Measurements from ENCODE around the gene UNC13D.

DNA sequence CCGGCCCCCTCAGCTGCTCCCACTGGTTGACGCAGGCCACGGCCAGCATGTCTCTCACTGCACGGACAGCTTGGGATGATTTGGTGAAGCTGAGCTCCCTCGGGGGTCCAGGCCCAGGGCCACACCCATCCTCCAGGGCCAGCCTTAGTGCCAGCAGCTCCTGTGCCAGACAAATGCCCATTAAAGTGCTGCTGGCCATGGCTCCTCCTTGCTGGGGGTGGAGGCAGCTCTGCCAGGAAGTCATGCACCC, 31.7 kb upstream of the UNC13D start:
- no peak for TF ChIP-seq EZH2 (IDR thresholded peaks at IDR 0.05; ENCODE audit: low read length)
- TF ChIP-seq, protein P1, sequence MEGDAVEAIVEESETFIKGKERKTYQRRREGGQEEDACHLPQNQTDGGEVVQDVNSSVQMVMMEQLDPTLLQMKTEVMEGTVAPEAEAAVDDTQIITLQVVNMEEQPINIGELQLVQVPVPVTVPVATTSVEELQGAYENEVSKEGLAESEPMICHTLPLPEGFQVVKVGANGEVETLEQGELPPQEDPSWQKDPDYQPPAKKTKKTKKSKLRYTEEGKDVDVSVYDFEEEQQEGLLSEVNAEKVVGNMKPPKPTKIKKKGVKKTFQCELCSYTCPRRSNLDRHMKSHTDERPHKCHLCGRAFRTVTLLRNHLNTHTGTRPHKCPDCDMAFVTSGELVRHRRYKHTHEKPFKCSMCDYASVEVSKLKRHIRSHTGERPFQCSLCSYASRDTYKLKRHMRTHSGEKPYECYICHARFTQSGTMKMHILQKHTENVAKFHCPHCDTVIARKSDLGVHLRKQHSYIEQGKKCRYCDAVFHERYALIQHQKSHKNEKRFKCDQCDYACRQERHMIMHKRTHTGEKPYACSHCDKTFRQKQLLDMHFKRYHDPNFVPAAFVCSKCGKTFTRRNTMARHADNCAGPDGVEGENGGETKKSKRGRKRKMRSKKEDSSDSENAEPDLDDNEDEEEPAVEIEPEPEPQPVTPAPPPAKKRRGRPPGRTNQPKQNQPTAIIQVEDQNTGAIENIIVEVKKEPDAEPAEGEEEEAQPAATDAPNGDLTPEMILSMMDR (optimal IDR thresholded peaks at IDR 0.05 in 1 of 3, IDR thresholded peaks at IDR 0.05 in 1 of 3, conservative IDR thresholded peaks at IDR 0.05 in 1 of 3; ENCODE audit: extremely low read depth in 1 of 3, insufficient read depth in 2 of 3, low read length in 3 of 3): no peak
